NCI-H2171 treated with DMSO at 0.1 percent for 48 hours (cell line): ENCODE results near the gene HMGB2.

Experiments used
- DNase-seq: peaks from one replicate; lab custom pipeline; 2025; lab: John Stamatoyannopoulos, UW

The HMGB2 gene

GRCh38 chr4:173334085-173334890 is at the start of gene HMGB2:
HMGB2 (minus strand) TSS chr4:173334358; CDS start chr4:173333649, 709 bp downstream.
- peak; percentile 96 for DNase-seq

GRCh38 chr4:173382349-173382748 is 48.2 kb upstream of the HMGB2 start:
- DNase-seq = no peak

DNA sequence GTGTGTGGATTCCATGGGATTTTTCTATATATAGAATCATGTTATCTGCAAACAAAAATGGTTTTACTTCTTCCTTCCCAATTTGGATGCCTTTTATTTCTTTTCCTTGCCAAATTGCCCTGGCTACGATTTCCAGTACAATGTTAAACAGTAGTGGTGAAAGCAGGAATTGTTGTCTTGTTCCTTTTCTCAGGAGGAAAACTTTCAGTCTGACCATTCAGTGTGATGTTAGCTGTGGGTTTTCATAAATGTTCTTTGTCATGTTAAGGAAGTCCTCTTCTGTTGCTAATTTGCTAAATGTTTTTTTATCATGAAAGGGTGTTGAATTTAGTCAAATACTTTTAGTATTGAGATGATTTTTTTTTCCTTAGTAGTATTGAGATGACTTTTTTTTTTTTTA is 47.5 kb upstream of the HMGB2 start:
- no peak for DNase-seq

GRCh38 chr4:173380987-173381386 is 46.8 kb upstream of the HMGB2 start:
- no peak for DNase-seq

GRCh38 chr4:173379929-173380328 is 45.8 kb upstream of the HMGB2 start:
- no peak for DNase-seq

DNA sequence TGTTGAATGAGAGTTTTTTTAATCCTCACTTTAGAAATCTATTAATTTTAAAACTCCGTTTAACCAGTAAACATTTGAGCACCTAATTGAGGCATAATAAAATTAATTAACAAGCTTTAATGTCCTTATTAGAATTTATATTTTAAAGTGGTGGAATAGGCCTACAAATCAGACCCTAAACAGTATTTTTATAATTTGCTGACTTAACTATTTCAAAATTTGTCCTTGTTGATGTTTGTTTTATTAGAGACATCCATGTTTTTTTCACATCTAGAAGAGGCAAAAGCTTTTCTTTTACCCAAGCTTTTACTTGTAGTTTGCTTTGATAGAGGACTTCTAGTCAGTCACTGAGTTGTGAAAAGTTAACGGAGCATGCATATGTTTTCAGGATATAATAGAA is 40.4 kb upstream of the HMGB2 start:
- DNase-seq = no peak

DNA sequence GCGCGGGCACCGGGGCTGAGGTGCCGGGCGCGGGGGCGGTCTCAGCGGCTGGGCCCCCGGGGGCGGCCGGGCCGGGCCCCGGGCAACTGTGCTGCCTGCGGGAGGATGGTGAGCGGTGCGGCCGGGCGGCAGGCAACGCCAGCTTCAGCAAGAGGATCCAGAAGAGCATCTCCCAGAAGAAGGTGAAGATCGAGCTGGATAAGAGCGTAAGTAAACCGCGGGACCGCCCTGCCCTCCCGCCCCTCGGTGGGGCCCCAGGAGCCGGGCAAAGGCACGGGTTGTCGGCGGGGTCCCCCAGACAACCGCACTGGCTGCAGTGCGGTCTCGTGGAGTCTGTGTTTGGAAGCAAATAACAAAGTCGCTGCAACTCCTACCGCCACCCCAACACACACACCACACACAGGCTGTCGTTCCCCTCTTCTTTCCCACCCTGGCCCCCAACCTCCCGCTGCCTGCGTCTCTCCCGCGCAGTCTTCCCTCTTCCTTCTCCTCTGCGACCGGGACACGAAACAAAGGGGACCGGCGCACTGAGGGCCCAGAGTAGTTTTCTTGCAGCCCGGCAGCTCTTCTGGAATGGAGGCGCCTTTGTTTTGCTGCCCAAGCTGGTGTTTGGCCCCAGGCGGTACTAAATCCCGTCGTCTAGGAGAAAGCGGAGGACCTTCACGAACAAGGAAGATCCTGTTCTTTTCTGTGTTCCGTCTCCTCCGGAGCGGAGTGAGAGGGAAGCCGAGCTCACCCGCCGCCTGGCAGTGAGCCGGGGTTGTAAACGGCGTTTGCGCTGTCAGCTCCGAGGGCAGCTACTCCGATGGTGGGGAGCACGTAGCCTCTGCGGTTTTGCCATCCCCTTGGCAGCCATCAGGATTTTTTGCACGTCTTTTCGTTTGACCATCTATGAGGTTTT is 37.4 kb upstream of the HMGB2 start:
- peak; percentile 59 for DNase-seq

DNA sequence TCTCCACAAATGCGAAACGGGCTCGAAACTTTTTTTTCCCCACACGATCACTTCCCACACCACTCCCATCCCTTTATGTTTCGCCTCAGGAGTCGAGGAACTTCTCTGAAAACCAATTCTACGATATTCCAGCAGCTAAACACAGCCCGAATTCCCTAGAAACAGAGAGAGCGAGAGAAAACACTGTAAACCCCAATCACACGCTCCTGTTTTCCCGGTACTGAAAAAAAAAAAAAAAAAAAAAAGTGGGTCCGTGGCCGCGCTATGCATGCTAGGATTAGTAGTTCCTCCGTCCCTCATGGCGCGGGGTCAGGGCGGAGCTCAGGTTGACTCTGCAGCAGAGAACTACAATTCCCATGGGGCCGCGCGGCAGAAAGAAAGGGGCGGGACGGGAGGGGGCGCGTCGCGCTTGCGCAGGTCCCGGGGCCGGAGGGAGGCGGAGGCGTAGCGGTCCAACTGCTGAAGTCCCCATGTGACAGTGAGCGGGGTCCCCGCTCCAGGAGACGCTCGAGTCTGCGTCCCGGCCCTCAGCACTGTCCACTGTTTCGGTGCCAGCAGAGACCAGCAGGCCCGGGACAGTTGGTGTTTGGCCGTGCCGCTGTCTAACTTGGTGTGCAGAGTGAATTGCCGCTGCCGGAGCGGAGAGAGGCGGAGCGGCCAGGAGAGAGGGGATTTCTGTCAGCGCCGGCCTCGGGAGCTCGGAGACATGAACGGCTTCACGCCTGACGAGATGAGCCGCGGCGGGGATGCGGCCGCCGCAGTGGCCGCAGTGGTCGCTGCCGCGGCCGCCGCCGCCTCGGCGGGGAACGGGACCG is 36.5 kb upstream of the HMGB2 start, which contains the start of gene SAP30:
SAP30 (plus strand) TSS at position 478 of the 815 bp plus-strand sequence; CDS start at position 707, 229 bp downstream.
- DNase-seq = peak; percentile 90

DNA sequence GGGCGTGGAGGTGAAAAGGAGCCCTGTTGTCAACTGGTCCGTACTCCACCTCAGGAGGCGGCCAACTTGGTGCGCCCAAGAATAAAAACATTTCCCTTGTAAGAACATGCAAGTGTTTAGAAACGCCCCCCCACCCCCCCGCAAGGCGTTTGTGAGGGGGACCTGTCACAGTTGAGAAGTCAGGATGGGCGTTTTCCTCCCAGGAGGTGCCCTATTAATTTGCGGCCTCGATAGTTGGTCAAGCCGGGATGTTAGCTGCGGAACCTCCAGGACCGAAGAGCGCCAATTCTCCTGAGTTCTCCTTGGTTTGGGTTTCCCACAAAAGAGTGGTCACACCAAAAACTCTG is 35.9 kb upstream of the HMGB2 start:
- DNase-seq = no peak

DNA sequence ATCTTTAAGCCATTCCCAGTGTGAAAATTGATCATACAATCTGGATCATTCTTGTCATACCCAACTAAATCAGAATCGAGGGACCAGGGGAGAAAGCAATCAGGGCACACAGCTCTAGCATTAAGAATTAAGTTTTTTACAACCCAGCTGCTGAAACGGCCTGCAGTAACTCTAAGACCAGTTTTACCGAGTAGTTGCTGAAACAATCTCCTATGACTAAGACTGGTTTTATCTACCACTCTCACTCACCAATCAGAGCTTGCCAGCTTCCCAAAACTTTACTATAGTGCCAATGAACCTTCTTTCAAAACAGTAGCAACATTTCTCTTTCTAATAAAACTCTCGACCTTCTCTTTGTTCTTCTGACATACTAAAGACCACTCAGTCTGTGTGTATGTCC is 33.8 kb upstream of the HMGB2 start:
- no peak for DNase-seq

DNA sequence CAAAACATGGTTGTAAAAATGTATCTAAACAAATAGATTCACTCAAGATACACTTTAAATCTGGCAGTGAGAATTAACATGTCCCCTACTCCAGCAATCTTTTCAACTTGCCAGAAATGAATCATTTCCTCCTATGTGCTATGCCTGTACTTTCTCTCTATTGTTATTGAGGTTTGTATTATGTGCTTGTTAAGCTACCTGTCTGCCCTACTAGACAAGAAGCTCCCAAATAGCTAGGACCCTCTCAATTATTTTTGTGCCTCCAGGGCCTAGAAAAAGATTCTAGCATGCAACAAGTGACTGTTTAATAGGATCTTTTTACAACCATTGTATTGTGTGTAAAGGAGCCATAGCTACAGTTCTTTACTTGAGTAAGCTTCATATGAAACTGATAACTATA is 33.1 kb upstream of the HMGB2 start:
- no peak for DNase-seq

- DNase-seq = no peak
These were observed 31.3 kb upstream of the HMGB2 start for GRCh38 chr4:173365359-173365996.

- peak; percentile 60 for DNase-seq
These were observed 28.5 kb upstream of the HMGB2 start for GRCh38 chr4:173362666-173363065.

- DNase-seq = no peak
These were observed 26.5 kb upstream of the HMGB2 start for GRCh38 chr4:173360587-173361221.

DNA sequence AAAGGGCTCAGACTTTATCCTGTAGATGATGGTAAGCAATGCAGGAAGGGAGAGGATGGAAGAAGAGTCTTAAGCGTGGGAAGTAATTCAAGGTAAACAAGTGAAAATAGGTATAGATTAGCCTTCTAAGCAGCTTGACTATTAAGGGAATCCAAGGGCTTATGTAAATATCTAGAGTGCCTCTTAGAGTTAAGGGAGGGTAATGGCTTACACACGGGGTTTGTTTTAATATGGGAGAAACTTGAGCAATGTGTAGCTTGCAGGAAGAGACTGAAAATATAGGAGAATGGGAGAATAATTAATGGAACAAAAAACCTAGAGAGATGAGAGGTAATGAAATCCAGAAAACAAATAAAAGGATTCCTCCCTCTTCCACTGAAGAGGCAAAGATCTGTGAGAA is 23.8 kb upstream of the HMGB2 start:
- DNase-seq = no peak

DNA sequence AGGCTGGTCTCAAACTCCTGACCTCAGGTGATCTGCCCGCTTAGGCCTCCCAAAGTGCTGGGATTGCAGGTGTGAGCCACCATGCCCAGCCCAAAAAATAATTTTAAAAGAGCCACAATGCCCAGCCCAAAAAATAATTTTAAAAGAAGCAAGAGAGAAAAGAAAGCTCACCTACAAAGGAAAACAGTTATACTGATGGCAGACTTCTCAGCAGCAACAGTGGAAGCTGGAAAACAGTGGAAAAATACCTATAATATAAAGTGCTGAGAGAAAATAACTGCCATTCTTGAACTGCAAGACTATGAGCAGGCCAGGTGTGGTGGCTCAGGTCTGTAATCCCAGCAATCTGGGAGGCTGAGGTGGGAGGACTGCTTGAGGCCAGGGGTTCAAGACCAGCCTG is 13.3 kb upstream of the HMGB2 start:
- no peak for DNase-seq

GRCh38 chr4:173346074-173346473 is 11.9 kb upstream of the HMGB2 start:
- DNase-seq = no peak

- no peak for DNase-seq
These were observed 11.5 kb upstream of the HMGB2 start for GRCh38 chr4:173345648-173346047.

- no peak for DNase-seq
These were observed 9.8 kb upstream of the HMGB2 start for GRCh38 chr4:173343832-173344397.

GRCh38 chr4:173337463-173337862 is 3.3 kb upstream of the HMGB2 start:
- DNase-seq = no peak
